GM12875 (cell line): ENCODE measurements around the gene SMPD2.

ENCODE experiments used
- H3K4me3 ChIP-seq: one replicate; pipeline ENCODE4 v1.5.1; 2011; ENCODE audit warnings: low read depth, low read length, control low read depth
- TF ChIP-seq, protein P1 (sequence below): IDR thresholded peaks from 2 replicates; pipeline ENCODE4 v1.5.1; 2011; ENCODE audit warnings: low read depth, mild to moderate bottlenecking, control low read depth, inconsistent platforms, low read length, moderate library complexity, borderline replicate concordance; ENCODE audit not compliant: insufficient read depth

The SMPD2 gene

DNA sequence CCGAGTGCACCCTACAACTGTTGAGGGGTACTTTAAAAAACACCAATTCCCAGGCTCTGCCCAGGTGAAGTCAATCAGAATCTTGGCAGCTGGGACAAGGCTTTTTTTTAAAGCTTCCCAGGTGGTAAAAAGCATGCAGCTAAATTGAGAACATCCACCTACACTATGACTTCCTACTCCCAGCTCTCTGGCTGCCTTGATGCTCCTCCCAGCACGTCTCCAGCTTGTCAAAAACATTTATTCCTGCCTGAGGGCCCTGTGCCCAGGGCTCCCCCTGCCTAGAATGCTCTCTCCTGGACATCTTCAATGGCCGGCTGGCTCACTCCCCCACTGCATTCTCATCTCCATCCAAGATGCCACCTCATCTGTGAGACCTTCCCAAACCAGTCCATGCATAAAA is 32.6 kb downstream of the SMPD2 start:
- TF ChIP-seq, protein P1, sequence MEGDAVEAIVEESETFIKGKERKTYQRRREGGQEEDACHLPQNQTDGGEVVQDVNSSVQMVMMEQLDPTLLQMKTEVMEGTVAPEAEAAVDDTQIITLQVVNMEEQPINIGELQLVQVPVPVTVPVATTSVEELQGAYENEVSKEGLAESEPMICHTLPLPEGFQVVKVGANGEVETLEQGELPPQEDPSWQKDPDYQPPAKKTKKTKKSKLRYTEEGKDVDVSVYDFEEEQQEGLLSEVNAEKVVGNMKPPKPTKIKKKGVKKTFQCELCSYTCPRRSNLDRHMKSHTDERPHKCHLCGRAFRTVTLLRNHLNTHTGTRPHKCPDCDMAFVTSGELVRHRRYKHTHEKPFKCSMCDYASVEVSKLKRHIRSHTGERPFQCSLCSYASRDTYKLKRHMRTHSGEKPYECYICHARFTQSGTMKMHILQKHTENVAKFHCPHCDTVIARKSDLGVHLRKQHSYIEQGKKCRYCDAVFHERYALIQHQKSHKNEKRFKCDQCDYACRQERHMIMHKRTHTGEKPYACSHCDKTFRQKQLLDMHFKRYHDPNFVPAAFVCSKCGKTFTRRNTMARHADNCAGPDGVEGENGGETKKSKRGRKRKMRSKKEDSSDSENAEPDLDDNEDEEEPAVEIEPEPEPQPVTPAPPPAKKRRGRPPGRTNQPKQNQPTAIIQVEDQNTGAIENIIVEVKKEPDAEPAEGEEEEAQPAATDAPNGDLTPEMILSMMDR: no peak

DNA sequence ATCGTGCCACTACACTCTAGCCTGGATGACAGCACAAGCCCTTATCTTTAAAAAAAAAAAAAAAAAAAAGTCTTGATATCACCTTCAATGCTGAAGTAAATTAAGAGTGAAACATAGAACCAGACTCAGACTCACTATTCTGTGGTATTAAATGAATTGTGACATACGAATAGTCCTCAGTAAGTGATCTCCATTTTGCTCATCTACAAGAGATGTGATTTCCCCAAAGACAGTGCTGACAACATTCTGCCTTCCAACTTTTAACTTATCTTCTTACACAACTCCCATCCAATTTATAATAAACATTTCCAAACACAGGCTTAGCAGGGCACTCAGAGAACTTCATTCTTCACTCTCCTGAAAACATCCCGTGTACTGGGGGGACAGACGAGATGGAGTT is 34.5 kb downstream of the SMPD2 start:
- no peak overlapping the region for H3K4me3 ChIP-seq
- TF ChIP-seq, protein P1: no peak

More for the DNA sequence above, 32.6 kb downstream of the SMPD2 start:
- no peak overlapping the region for H3K4me3 ChIP-seq

DNA sequence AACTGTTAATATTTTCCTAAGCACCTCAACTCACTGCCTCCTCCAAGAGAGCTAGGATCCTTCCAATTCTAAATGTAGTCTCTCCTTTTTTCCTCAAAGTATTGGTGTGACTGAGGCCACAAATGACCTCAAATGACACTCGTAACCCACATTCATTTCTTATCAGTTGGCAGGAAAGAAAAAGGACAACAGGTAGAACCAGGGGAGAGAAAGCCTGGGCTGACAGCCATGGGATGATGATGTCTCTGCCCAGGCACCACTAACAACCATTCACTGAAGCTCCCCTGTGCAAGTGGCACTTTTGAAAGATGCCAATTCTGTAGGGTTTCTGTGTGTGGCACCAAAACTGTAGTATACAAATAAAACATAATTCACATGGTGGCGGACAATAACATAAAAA is 35.1 kb downstream of the SMPD2 start:
- TF ChIP-seq, protein P1: no peak
- no peak overlapping the region for H3K4me3 ChIP-seq

DNA sequence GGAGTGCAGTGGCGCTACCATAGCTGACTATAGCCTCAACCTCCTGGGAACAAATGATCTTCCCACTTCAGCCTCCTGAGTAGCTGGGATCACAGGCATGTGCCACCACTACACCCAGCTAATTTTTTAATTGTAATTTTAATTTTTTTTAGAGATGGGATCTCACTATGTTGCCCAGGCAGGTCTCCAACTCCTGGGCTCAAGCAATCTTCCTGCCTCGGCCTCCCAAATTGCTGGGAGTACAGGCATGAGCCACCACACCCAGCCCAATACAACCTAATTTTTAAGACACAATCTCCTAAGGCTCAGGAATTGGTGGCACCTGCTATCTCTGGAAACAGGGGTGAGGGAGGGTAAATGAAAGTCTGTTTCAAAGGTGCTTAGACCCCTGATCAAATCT is 36.7 kb downstream of the SMPD2 start:
- TF ChIP-seq, protein P1: no peak
- H3K4me3 ChIP-seq: no peak overlapping the region

DNA sequence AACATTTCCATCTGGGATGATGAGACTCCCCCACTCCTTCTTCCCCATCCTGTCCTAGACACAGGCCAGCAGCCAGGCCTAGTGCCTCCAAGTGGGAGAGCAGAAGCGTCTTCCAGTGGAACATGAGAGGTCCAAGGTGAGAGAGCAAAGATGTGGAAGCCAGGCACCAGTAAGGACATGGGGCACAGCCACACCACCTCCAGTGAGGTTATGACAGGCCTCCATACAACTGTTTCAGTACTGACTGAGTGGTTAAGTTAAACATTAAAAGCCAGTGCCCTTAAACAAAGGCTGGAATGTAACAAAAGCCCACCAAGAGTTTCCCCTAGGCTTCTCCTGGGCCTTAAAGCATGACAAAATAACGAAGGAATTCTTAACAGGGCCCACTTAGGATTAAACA is 37.2 kb downstream of the SMPD2 start:
- TF ChIP-seq, protein P1: no peak
- no peak overlapping the region for H3K4me3 ChIP-seq

DNA sequence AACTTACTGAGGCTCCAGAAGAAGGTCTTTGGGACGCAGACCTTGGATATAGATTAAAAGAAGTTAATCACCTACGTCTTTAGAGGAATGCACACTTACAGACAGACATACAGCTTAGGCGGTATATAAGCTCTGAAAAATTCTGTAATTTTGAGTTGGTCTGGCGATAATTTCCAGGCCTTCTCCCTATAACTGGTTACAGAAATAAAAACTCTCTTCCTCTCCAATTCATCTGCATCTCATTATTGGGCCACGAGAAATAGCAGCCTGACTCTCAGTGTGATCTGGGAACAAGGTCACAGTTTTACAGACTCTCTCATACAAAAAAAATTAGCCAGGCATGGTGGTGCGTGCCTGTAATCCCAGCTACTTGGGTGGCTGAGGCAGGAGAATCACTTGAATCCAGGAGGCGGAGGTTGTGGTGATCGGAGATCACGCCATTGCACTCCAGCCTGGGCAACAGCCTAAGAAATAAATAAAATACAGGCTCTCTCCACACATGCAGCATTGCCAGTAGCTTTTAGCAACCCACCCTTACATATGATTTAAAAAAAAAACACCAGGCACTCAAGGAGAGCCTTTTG is 37.8 kb downstream of the SMPD2 start:
- TF ChIP-seq, protein P1: no peak
- H3K4me3 ChIP-seq: no peak overlapping the region

DNA sequence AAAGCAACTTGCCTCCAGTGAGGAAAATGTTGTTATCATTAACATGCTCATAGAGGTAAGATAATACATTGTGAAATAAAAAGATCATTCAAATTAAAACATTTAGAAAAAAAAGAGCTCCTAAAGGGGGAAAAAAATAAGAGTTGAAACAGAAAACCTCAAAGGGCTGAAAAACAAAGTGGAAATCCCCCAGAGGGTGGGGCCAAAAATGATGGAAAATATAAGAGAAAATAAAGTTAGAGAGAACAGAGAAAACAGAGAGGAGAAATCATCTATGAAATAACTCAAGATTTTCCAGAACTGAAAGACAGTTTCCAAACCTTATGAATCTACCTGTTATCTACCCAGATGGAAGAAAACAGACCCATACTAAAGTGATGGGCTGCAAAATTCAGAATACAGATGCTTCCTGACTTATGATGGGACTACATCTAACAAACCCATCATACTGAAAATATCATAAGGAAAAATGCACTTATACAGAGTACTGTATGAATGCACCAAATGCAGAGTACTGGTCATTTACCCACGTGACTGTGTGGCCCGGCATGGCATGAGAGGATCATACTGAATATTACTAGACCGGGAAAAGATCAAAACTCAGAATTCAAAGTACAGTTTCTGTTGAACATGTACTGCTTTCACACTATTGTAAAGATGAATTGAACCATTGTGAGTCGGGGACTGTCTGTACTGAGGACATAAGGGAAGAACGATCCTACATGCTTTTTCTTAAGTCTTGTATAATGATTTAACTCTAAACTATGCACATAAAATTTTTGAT is 38.5 kb downstream of the SMPD2 start:
- no peak overlapping the region for H3K4me3 ChIP-seq
- TF ChIP-seq, protein P1: no peak
